D721Med (cell line): ENCODE results near the gene EPHB1.

Experiments used
- DNase-seq: peaks from one replicate; pipeline ENCODE4 v3.0.0; 2011; ENCODE audit warnings: low spot score; ENCODE audit not compliant: insufficient read length
- FAIRE-seq: peaks from 2 replicates; lab custom pipeline; 2011; peaks lifted over from hg19 to GRCh38; lab: Jason Lieb, UNC
- TF ChIP-seq, protein P1 (sequence below): IDR thresholded peaks from 2 replicates; pipeline ENCODE4 v1.5.1; 2012; ENCODE audit warnings: mild to moderate bottlenecking, control low read depth; ENCODE audit not compliant: insufficient read depth; ENCODE audit errors: missing control alignments

Gene EPHB1

DNA sequence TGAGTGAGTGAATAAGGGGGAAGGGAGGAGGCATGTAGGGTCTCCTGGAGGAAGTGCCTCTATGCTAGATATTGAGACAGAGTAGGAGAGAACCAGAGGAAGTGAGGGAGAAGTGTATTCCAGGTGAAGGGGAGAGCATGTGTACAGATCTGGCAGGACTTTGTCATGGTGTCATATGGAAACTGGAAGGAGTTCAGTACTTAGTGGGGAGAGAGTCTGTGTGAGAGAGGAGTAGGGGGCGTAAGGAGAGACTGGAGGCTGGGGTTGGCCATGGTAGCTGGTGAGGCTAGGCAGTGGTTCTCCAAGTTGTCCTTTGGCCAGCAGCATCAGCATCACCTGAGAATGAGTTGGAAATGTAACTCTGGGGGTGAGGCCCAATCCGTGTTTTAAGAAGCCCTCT, 29.6 kb upstream of the EPHB1 start:
- TF ChIP-seq, protein P1, sequence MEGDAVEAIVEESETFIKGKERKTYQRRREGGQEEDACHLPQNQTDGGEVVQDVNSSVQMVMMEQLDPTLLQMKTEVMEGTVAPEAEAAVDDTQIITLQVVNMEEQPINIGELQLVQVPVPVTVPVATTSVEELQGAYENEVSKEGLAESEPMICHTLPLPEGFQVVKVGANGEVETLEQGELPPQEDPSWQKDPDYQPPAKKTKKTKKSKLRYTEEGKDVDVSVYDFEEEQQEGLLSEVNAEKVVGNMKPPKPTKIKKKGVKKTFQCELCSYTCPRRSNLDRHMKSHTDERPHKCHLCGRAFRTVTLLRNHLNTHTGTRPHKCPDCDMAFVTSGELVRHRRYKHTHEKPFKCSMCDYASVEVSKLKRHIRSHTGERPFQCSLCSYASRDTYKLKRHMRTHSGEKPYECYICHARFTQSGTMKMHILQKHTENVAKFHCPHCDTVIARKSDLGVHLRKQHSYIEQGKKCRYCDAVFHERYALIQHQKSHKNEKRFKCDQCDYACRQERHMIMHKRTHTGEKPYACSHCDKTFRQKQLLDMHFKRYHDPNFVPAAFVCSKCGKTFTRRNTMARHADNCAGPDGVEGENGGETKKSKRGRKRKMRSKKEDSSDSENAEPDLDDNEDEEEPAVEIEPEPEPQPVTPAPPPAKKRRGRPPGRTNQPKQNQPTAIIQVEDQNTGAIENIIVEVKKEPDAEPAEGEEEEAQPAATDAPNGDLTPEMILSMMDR: no peak
- DNase-seq (no peak), FAIRE-seq (no peak)

DNA sequence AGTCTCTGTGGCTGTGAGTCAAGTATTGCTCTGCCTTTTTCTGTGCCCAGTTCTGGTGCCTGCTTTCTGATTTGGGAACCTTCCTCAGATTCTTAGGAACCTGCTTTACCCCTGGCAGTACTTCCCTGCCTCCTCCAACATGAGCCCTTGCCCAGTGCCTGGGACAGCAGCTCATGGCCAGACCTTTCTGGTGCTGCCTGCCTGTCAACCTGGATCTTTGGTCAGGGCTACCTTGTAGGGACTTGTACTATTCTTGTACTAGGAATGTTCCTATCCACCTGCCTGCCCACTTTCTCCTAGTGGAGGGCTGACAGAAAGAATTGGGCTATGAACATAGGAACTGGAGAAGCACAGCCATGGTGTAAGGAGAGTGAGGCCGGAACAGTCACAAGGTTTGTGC, 28.8 kb upstream of the EPHB1 start:
- no peak for FAIRE-seq
- TF ChIP-seq, protein P1: no peak

GRCh38 chr3:134768116-134768515, 26.9 kb upstream of the EPHB1 start:
- DNase-seq (no peak), FAIRE-seq (no peak)
- TF ChIP-seq, protein P1: no peak

More for the DNA sequence above, 28.8 kb upstream of the EPHB1 start:
- no peak for DNase-seq

GRCh38 chr3:134768837-134769236, 26.2 kb upstream of the EPHB1 start:
- DNase-seq (no peak), FAIRE-seq (no peak)
- TF ChIP-seq, protein P1: no peak

GRCh38 chr3:134769287-134769868, 25.7 kb upstream of the EPHB1 start:
- TF ChIP-seq, protein P1: no peak
- FAIRE-seq (no peak), DNase-seq (no peak)

DNA sequence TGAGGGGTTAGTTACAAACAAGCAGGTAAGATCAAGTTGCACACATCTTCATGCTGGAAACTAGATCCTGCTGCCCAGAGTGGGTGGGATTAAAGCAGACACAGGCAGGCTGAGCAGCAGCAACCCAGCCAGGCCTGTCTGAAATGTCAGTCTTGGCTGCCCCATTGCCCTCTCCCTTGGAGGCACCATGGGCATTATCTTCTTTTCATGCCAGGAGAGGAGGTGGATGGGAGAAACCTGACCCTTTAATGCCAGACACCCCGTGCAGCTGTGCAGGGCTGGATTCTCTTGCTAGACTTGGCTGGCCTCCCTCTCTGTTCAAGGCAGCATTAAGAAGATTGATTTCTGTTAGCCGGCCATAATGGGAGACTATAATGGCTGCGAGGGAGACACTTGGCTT, 23.0 kb upstream of the EPHB1 start:
- DNase-seq (no peak), FAIRE-seq (no peak)
- TF ChIP-seq, protein P1: no peak

GRCh38 chr3:134772591-134772990, 22.5 kb upstream of the EPHB1 start:
- FAIRE-seq: no peak
- no peak for DNase-seq
- TF ChIP-seq, protein P1: no peak
